Aorta (tissue), 5 donors: Measurements from ENCODE around the gene ZBTB7B. TPM values are rescaled to one million over a fixed set of nuclear protein-coding genes. Genes with fewer than 3 reads are reported as not detected.

Experiments
- ATAC-seq: fragments of 200-7000 bp; cut with Tn5 transposase; one replicate; pipeline ENCODE4 v1.9.1; 2022; ENCODE audit warnings: moderate library complexity; ENCODE audit not compliant: low FRiP score
- DNase-seq, 2 donors: peaks; one replicate each; pipeline ENCODE4 v3.0.0-alpha.2; 2020
- H3K27ac ChIP-seq, 2 donors: one replicate each; pipeline ENCODE4 v1.5.1; 2013; ENCODE audit warnings: low read length in 2 of 2, mild to moderate bottlenecking in 2 of 2, moderate library complexity in 2 of 2, control low read depth in 1 of 2, inconsistent platforms in 1 of 2, low read depth in 1 of 2
- H3K27me3 ChIP-seq, 2 donors: one replicate each; pipeline ENCODE4 v1.6.1; 2013; ENCODE audit warnings: control low read depth in 1 of 2, low read length in 1 of 2, mild to moderate bottlenecking in 1 of 2, moderate library complexity in 1 of 2; ENCODE audit not compliant: insufficient read depth in 2 of 2, control insufficient read depth in 1 of 2
- H3K36me3 ChIP-seq, 2 donors: one replicate each; pipeline ENCODE4 v1.6.1; 2013; ENCODE audit warnings: control low read depth in 1 of 2, low read length in 1 of 2, mild to moderate bottlenecking in 1 of 2; ENCODE audit not compliant: insufficient read depth in 2 of 2, control insufficient read depth in 1 of 2
- H3K4me1 ChIP-seq, 2 donors: one replicate each; pipeline ENCODE4 v1.6.1; 2013; ENCODE audit warnings: low read length in 2 of 2, control low read depth in 1 of 2, mild to moderate bottlenecking in 1 of 2, moderate library complexity in 1 of 2; ENCODE audit not compliant: insufficient read depth in 2 of 2, control insufficient read depth in 1 of 2
- H3K4me3 ChIP-seq, 2 donors: one replicate each; pipeline ENCODE4 v1.5.1; 2013; ENCODE audit warnings: low read length in 2 of 2, control low read depth in 1 of 2, mild to moderate bottlenecking in 1 of 2
- H3K9me3 ChIP-seq: one replicate; pipeline ENCODE4 v1.6.1; 2013; ENCODE audit warnings: mild to moderate bottlenecking, low read length; ENCODE audit not compliant: control insufficient read depth
- WGBS, 2 donors: extraction: QIAGEN DNeasy Blood & Tissue Kit; methylation state at CpG; one replicate each; pipeline ENCODE4 v1.1.7; 2013; 5-methylcytosine and 5-hydroxymethylcytosine counted together
- intact Hi-C, 2 donors: fragments of 100-400 bp; cut with DNase I; formaldehyde crosslinking; loops; one replicate each; pipeline versions ENCODE4 v1.14.2 to v1.15.0; 2022
- polyA plus RNA-seq, 2 donors: library from polyadenylated mRNA; stranded (reverse); fragments of 200-250 nt; gene quantifications; one replicate each; pipeline ENCODE4 v1.2.3, GENCODE V29; 2013
- total RNA-seq, 2 donors: library from RNA; stranded (reverse); fragmentation: NEBNext Ultra II Directional; extraction: Animal tissue kit (Norgen Biotek cat#: 25700); gene quantifications; one replicate each; pipeline ENCODE4 v1.2.1, GENCODE V29; 2021
- donor health status: healthy with polysubstance abuse.
- donor health status: Bipolar disorder and iron deficiency.
- donor health status: DM: no; HTN: no; CAD: no.
- donor health status: DM: no; HTN: no; CAD: no.
- donor health status: DM: yes; HTN: yes; CAD: no.

ZBTB7B gene
- total and polyA plus RNA-seq, 4 donors, result 23.3 to 71.1 (median 39.6) TPM

- 58 to 66% methylated on average over 2 of the region's 2 CpGs for WGBS, 2 donors
- H3K4me3 ChIP-seq, result no peak overlapping the region
- no peaks in the 10 kb centered on the region for H3K36me3 ChIP-seq
- no peak overlapping the region for H3K27ac ChIP-seq
- DNase-seq (no peak), ATAC-seq (no peak)
- intact Hi-C loops, result loop anchor here in 1 of 2 donors (5.0 kb wide), 1 partner anchor 59 kb away; no protein-coding TSS in a partner anchor
- no peaks in the 10 kb centered on the region for H3K9me3 ChIP-seq
- no peaks in the 10 kb centered on the region for H3K27me3 ChIP-seq
- H3K4me1 ChIP-seq, result peaks cover 0 to 5% of the 10 kb centered on the region in 2 donors
Measured at GRCh38 chr1:154958036-154958435, 44.6 kb upstream of the ZBTB7B start.

DNA sequence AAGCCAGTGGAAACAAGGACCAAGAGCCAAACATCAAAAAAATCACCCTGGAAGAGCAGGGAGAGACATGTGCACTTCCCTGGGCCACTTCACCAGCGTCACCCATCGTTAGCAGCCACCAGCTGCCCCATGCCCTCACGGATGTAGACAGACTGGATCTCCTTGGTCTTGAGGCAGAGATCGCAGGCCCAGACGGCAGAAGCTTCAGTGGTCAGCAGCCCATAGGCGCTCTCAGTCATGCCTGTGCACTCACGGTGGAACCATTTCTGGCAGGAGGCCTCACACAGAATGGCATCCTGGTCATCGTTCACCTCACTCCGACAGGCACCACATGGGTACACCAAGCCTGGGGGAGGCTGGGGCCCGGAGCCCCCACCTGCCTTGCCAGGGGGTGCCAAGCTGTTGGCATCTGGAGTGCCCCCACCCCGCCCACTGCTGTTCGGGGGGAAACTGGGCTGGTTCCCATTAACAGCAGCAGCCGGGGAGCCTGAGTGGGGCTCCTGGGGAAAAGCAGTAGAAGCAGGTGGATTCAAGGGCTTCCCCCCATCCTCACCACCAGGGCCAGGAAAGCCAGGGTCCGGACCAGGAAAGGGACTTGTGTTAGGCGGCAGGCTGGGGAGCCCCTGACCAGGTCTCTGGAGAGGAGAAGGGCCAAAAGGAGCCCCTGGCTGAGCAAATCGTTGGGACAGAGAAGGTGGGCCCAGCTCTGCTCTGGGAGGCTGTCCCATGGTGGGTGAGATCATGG is 43.7 kb upstream of the ZBTB7B start:
- Histone ChIP-seq H3K4me1 (peaks cover 0 to 4% of the 10 kb centered on the region in 2 donors), H3K4me3 (no peak overlapping the region), H3K9me3 (no peaks in the 10 kb centered on the region), H3K27me3 (no peaks in the 10 kb centered on the region), H3K36me3 (peaks cover 0 to 2% of the 10 kb centered on the region in 2 donors), H3K27ac (no peak overlapping the region)
- ATAC-seq (no peak), DNase-seq (peak in 1 of 2 donors; percentile 45)
- intact Hi-C loops, result loop anchor here in 1 of 2 donors (5.0 kb wide), 1 partner anchor 58 kb away; no protein-coding TSS in a partner anchor
- WGBS, 2 donors, result 80 to 83% methylated on average over 16 of the region's 16 CpGs

- H3K36me3 ChIP-seq, result peaks cover 0 to 2% of the 10 kb centered on the region in 2 donors
- WGBS, 2 donors, result 89 to 92% methylated on average over 7 of the region's 7 CpGs
- no peak overlapping the region for H3K27ac ChIP-seq
- H3K4me1 ChIP-seq, result no peaks in the 10 kb centered on the region
- no peak overlapping the region for H3K4me3 ChIP-seq
- H3K27me3 ChIP-seq, result no peaks in the 10 kb centered on the region
- H3K9me3 ChIP-seq, result no peaks in the 10 kb centered on the region
- DNase-seq (peak in 1 of 2 donors; percentile 48), ATAC-seq (no peak)
- intact Hi-C loops, result loop anchor here in 1 of 2 donors (5.0 kb wide), 1 partner anchor 58 kb away; no protein-coding TSS in a partner anchor
Measured at GRCh38 chr1:154959426-154959780, 43.2 kb upstream of the ZBTB7B start.

DNA sequence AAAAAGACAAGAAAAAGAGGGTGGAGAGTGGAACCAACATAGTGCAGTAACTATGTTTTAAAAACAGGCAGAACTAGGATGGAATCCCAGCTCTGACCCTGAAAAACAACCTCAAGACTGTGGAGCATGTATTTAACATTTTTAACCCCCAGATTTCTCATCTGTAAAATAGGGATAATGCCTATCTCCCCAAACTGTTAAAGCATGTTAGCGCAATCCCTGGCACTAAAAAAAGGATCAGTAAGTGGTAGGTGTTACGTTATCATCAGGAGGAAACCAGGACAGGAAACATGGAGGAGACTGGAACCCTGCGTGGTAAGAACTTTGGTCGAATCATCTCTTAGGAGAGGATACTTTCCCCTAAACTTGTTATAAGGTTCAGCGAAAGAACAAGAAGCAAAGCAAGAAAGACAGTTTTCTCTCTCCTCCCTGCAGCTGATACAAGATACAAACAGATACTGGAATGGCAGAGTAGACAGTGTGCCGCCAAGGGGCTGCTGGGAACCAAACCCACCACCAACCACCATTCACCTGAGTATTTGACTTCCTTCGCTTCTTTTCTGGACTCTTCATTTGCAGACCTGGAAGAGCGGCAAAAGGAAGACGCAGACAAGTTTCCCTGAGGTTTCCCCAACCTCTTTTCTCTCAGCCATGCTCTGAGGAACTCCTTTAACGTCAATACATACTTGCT is 42.0 kb upstream of the ZBTB7B start:
- intact Hi-C loops, result no loop called here
- H3K9me3 ChIP-seq, result no peaks in the 10 kb centered on the region
- H3K4me1 ChIP-seq, result no peaks in the 10 kb centered on the region
- ATAC-seq (no peak), DNase-seq (peak in 1 of 2 donors; percentile 14)
- 45 to 49% methylated on average over 10 of the region's 10 CpGs for WGBS, 2 donors
- H3K27ac ChIP-seq, result no peak overlapping the region
- peak overlapping the region; percentile 29 to 72 for H3K4me3 ChIP-seq
- H3K27me3 ChIP-seq, result no peaks in the 10 kb centered on the region
- peaks cover 0 to 10% of the 10 kb centered on the region in 2 donors for H3K36me3 ChIP-seq

DNA sequence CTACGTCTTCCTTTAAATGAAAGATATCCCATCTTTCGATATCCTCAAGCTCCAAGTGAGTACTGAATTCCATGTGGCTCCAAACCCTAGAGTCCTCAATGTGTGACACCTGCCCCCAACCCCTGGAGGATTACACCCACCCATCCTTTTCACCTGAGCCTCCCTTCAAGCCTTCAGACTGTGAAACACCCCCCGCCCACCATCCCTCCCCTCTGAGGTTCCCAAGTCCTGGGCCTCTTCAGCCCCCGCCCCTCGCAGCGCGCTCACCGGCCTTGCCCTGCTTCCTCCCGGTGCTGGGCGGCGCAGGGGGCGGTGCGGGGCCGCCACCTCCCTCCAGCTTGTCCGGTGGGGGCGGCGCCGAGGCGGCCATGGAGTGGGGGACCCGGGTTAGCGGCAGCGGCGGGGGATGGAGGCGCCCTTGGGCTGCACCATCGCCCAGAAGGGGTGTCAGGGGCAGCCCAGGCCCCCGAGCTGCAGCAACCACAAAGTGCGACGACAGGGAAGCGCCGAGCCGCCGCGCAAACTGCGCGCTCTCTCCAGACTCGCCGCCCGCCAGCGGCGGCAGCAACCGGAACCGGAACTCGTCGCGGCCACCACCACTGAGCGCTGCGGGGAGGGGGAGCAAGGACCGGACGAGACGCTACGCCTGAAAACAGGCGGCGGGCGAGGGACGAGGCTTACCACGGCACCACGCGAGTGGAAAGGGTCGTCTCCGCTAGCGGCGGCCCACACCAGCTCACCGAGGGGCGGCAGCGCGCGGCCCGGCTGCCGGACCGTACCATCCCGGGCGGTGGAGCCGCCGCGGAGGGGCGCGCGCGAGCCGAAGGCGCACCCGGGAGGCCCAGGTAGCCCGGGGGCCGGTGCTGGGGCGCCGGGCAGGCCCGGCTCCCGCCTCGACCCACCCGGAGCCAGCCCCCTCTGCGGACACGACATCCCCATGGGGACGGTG is 41.1 kb upstream of the ZBTB7B start, which contains the start of gene PYGO2:
PYGO2 (minus strand) TSS at position 576 of the 949 bp plus-strand sequence; CDS start at position 370, 206 bp downstream.
- H3K9me3 ChIP-seq, result no peaks in the 10 kb centered on the region
- intact Hi-C loops, result loop anchor here in 1 of 2 donors (2.0 kb wide), 1 partner anchor 37 kb away; no protein-coding TSS in a partner anchor
- DNase-seq, result peak; percentile 86 to 95
- peak within 1 kb of the TSS; percentile 29 to 72 for H3K4me3 ChIP-seq
- ATAC-seq, result peak; percentile 92
- 1% methylated on average over 70 to 93 of the region's 93 CpGs for WGBS, 2 donors
- H3K4me1 ChIP-seq, result no peaks in the 10 kb centered on the region
- H3K27ac ChIP-seq, result peak within 1 kb of the TSS; percentile 12 to 70
- no peaks in the 10 kb centered on the region for H3K27me3 ChIP-seq
- peaks cover 0 to 12% of the 10 kb centered on the region in 2 donors for H3K36me3 ChIP-seq

DNA sequence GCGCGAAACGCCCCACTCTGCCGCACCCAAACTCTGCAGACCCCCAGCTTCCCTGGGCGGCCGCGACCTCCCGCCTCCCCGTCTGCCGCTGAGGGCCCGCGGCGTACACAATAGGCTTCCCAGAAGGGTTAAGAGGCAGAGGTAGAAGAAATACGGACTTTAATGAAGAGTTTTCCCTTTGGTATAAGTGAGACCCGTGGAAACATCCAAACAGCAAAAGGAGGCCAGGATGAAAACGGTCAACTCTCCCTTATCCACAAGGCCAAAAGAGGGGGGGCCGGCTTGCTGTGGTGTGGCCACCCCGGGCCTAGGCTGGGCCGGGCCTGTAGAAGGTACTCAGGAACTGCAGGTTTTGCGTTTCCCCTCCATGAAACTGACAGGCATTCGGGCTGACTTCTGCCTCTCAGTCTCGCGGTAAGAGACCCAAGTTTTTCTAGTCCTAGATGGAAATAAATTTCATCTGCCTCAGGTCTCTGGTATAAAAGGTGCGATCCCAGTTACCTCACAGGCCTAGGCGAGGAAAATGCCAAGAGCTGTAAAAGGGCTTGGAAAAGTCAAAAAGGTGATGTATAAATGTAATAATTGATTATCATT is 40.3 kb upstream of the ZBTB7B start:
- peak in 1 of 2 donors; percentile 48 for DNase-seq
- peaks cover 0 to 12% of the 10 kb centered on the region in 2 donors for H3K36me3 ChIP-seq
- H3K4me3 ChIP-seq, result peak overlapping the region; percentile 29 to 72
- no peaks in the 10 kb centered on the region for H3K27me3 ChIP-seq
- H3K4me1 ChIP-seq, result no peaks in the 10 kb centered on the region
- 2% methylated on average over 25 of the region's 25 CpGs for WGBS, 2 donors
- intact Hi-C loops, result loop anchor here in 1 of 2 donors (2.0 kb wide), 1 partner anchor 37 kb away; no protein-coding TSS in a partner anchor
- H3K27ac ChIP-seq, result peak overlapping the region; percentile 12 to 70
- no peaks in the 10 kb centered on the region for H3K9me3 ChIP-seq
- peak; percentile 2 for ATAC-seq

DNA sequence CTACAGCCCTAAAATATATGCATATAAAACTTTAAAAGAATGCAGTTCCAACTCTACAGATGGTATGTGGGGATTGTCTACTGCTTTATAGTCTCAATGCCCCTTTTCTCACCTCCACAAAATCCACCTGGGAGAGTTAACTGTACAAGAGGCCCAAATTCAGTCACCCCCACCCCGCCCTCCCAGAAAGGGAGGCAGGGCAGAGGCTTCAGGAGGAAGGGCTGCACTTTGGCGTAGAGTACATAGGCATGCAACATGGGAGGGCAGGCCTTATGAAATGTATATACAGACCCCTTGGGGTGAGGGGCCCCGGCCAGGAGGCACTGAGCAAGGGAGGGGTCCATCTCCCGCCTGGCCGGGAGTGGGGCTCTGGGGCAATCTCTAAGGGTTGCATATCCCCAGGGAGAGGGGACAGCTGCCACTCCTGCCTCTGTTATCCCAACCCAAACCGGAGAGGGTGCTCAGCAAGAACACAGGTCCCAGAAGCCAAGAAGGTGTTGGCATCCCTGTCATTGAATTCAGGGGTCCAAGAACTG is 39.7 kb upstream of the ZBTB7B start:
- Histone ChIP-seq H3K4me3 (no peak overlapping the region), H3K36me3 (peaks cover 0 to 13% of the 10 kb centered on the region in 2 donors)
- ATAC-seq, result no peak

More for the DNA sequence above, 39.7 kb upstream of the ZBTB7B start:
- Histone ChIP-seq H3K27me3 (no peaks in the 10 kb centered on the region), H3K9me3 (no peaks in the 10 kb centered on the region), H3K27ac (no peak overlapping the region), H3K4me1 (no peaks in the 10 kb centered on the region)
- intact Hi-C loops, result loop anchor here in 1 of 2 donors (2.0 kb wide), 1 partner anchor 36 kb away; no protein-coding TSS in a partner anchor
- DNase-seq, result peak in 1 of 2 donors; percentile 43
- WGBS, 2 donors, result 38 to 49% methylated on average over 6 of the region's 6 CpGs
